ENCODE measurements around the gene AMOTL1.

The AMOTL1 gene, protein sequence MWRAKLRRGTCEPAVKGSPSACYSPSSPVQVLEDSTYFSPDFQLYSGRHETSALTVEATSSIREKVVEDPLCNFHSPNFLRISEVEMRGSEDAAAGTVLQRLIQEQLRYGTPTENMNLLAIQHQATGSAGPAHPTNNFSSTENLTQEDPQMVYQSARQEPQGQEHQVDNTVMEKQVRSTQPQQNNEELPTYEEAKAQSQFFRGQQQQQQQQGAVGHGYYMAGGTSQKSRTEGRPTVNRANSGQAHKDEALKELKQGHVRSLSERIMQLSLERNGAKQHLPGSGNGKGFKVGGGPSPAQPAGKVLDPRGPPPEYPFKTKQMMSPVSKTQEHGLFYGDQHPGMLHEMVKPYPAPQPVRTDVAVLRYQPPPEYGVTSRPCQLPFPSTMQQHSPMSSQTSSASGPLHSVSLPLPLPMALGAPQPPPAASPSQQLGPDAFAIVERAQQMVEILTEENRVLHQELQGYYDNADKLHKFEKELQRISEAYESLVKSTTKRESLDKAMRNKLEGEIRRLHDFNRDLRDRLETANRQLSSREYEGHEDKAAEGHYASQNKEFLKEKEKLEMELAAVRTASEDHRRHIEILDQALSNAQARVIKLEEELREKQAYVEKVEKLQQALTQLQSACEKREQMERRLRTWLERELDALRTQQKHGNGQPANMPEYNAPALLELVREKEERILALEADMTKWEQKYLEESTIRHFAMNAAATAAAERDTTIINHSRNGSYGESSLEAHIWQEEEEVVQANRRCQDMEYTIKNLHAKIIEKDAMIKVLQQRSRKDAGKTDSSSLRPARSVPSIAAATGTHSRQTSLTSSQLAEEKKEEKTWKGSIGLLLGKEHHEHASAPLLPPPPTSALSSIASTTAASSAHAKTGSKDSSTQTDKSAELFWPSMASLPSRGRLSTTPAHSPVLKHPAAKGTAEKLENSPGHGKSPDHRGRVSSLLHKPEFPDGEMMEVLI

GRCh38 chr11:94767701-94768601 is at the start of gene AMOTL1:
AMOTL1 (plus strand) TSS chr11:94768356; CDS start chr11:94768512, 156 bp downstream.
- in situ Hi-C loops (cut with MboI; ENCODE audit: low pct_unique_long_range_greater_than_20kb, low sequenced_read_pairs, unreplicated experiment) = no loop called here
- DNase-seq (ENCODE audit: low spot score) = peak; percentile 49
- TF ChIP-seq CTCF (IDR thresholded peaks at IDR 0.05; ENCODE audit: extremely low read depth, insufficient read depth, missing control alignments) = no peak

GRCh38 chr11:94719876-94720275 is 48.3 kb upstream of the AMOTL1 start:
- in situ Hi-C loops (cut with MboI; ENCODE audit: low pct_unique_long_range_greater_than_20kb, low sequenced_read_pairs, unreplicated experiment) = loop anchor here (25.0 kb wide), 1 partner anchor 92 kb away; no protein-coding TSS in a partner anchor
- no peak for DNase-seq (ENCODE audit: low spot score)
- no peak for TF ChIP-seq CTCF (IDR thresholded peaks at IDR 0.05; ENCODE audit: extremely low read depth, insufficient read depth, missing control alignments)

DNA sequence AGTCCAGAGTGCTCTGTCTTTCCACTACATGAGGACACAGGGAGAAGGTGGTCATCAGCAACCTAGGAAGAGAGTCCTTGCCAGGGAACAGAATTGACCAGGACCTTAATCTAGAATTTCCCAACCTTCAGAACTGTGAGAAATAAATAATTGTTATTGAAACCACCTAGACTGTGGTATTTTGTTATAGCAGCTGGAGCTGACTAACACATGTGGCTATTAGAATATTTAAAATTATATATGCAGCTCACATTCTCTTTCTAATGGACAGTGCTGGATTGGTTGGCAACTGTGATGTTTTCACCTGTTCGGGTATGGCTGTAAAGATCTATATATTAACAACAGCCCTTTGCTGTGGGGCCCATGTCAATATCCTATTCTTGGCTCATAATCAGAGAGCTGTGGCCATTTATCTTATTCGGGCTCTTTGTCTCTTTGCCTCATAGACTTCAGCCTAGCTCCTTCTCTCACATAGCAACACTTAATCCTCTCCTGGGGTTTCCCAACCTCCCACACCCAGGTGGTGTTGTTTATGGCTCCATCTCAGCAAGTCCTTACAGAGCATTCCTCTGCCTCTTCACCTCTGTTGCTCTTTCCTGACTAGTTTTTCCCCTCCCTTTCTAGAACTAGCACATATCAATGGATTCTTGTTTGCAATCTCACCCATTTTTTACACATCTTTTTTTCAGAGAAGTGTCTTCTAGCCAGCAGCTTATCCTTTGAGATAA is 46.4 kb upstream of the AMOTL1 start:
- no peak for DNase-seq (ENCODE audit: low spot score)
- TF ChIP-seq CTCF (IDR thresholded peaks at IDR 0.05; ENCODE audit: extremely low read depth, insufficient read depth, missing control alignments) = no peak
- in situ Hi-C loops (cut with MboI; ENCODE audit: low pct_unique_long_range_greater_than_20kb, low sequenced_read_pairs, unreplicated experiment) = loop anchor here (25.0 kb wide), 1 partner anchor 91 kb away; no protein-coding TSS in a partner anchor

GRCh38 chr11:94722735-94723134 is 45.4 kb upstream of the AMOTL1 start:
- in situ Hi-C loops (cut with MboI; ENCODE audit: low pct_unique_long_range_greater_than_20kb, low sequenced_read_pairs, unreplicated experiment) = loop anchor here (25.0 kb wide), 1 partner anchor 90 kb away; no protein-coding TSS in a partner anchor
- TF ChIP-seq CTCF (IDR thresholded peaks at IDR 0.05; ENCODE audit: extremely low read depth, insufficient read depth, missing control alignments) = no peak
- DNase-seq (ENCODE audit: low spot score) = no peak

DNA sequence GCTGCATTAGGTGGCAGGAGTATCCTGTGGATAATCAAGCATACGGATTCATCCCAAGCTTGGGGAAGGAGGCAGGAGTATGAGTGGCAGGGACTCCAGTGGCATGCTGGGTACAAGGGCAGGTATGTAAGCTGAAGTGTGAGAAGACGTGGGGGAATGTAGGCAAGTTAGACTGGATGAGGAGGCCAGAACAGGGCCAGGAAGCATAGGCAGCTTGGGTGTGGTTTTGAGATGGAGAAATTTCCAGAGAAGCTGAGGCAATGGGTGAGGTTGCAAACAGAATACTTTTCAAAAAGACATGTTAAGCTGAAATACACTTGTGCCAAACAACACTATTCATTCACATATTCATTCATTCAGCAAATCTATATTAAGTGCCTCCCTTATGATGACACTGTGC is 43.1 kb upstream of the AMOTL1 start:
- in situ Hi-C loops (cut with MboI; ENCODE audit: low pct_unique_long_range_greater_than_20kb, low sequenced_read_pairs, unreplicated experiment) = no loop called here
- no peak for DNase-seq (ENCODE audit: low spot score)
- no peak for TF ChIP-seq CTCF (IDR thresholded peaks at IDR 0.05; ENCODE audit: extremely low read depth, insufficient read depth, missing control alignments)
